HG03457 (cell line): Measurements from ENCODE around the gene FBXO28.
"Not testable (repeated sequence)": the region's sequence is repeated elsewhere in the genome, so short reads cannot be mapped to it uniquely, and the experiment has no call there.

Source experiments
- ATAC-seq: cut with Tn5 transposase; IDR thresholded peaks from one replicate; pipeline ENCODE4 v1.9.1; 2021; ENCODE audit warnings: moderate number of reproducible peaks; ENCODE audit not compliant: unreplicated experiment

Gene FBXO28, protein sequence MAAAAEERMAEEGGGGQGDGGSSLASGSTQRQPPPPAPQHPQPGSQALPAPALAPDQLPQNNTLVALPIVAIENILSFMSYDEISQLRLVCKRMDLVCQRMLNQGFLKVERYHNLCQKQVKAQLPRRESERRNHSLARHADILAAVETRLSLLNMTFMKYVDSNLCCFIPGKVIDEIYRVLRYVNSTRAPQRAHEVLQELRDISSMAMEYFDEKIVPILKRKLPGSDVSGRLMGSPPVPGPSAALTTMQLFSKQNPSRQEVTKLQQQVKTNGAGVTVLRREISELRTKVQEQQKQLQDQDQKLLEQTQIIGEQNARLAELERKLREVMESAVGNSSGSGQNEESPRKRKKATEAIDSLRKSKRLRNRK

DNA sequence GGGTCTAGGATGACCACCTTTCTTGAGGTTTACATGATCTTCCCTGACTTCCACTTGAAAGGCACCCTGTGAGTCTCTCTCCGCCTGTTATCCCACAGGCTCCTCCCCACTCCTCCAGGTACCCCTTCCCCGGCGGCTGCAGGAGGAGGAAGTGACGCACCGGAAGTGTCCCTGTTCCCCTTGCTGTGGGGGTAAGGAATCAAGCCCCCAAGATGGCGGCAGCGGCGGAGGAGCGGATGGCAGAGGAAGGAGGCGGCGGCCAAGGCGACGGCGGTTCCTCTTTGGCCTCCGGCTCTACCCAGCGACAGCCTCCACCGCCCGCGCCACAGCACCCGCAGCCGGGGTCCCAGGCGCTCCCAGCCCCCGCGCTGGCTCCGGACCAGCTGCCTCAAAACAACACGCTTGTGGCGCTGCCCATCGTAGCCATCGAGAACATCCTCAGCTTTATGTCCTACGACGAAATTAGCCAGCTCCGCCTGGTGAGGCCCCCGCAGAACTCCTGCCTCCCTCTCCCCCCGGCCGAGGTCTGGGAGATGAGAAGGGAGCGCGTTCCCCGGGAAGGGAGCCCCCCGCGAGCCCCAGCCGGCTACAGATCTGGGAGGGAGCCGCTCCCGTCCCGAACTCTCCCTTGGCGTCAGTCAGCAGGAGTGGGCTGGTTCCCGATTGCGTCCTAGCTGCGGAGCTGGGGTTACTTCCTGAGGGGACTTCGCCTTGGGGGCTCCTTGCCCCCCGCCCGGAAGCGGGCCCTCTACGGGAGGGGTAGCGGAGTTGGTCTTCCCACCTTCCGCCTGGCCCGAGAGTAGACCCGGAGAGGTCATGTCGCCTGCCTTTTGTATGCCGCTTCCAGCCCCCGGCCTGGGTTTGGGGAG, at the start of gene FBXO28:
Gene FBXO28 (plus strand): TSS at position 194 of the 869 bp plus-strand sequence. CDS start 19 bp downstream, at position 213.
- ATAC-seq, result peak; percentile 98

DNA sequence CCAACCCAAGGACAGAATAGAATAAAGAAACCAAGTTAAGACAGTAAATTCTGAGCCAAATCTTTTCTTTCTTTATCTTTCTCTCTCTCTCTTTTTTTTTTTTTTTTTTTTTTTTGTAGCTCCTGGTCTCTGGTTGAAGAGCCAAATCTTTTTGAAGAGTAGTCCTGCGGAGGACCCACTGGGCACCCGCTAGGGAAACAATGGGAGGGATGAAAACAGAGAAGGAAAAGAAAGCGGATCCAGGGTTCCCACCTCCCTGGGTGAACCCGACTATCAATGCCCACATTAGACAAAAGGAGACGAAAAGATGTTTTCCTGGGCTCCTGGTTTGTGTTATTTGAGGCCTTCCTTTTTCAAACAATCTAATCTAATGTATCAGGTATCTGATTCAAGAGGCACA, 49.8 kb upstream of the FBXO28 start:
- ATAC-seq, result no peak

DNA sequence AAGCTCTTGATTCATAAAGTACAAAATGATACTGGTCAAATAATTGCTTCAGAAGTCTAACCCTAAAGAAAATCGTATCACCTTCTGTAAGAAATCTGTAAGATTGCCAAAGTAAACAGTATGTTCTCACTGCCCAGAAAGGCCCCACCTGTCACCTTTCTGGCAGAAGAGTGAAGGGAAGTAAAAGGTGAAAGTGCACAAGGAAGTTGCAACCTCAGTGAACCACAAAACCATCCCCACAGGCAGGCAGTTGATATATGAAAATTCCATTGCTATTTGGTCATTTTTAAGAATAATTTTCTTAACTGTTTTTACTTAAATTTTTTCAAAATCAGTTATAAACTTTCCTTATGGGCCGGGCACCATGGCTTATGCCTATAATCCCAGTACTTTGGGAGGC, 48.5 kb upstream of the FBXO28 start:
- ATAC-seq, result no peak

DNA sequence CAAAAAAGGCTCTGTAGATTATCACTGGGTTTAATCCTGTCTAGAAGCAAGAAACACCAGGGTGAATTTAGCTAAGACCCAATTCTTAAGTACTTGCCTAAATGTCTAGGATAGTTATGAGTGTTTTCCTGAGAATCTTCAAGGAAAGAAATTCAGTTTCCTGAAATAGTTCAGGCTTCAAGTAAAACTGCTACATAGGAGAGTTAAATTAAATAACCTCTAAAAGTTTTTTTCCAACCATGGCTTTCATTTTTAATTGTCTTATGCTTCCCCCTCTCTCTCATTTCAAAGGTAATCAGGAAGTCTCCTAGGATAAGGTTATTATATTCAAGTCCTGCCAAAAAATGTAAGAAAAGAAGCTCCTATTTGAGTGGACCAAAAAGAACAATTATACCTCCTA, 46.7 kb upstream of the FBXO28 start:
- ATAC-seq, result no peak

DNA sequence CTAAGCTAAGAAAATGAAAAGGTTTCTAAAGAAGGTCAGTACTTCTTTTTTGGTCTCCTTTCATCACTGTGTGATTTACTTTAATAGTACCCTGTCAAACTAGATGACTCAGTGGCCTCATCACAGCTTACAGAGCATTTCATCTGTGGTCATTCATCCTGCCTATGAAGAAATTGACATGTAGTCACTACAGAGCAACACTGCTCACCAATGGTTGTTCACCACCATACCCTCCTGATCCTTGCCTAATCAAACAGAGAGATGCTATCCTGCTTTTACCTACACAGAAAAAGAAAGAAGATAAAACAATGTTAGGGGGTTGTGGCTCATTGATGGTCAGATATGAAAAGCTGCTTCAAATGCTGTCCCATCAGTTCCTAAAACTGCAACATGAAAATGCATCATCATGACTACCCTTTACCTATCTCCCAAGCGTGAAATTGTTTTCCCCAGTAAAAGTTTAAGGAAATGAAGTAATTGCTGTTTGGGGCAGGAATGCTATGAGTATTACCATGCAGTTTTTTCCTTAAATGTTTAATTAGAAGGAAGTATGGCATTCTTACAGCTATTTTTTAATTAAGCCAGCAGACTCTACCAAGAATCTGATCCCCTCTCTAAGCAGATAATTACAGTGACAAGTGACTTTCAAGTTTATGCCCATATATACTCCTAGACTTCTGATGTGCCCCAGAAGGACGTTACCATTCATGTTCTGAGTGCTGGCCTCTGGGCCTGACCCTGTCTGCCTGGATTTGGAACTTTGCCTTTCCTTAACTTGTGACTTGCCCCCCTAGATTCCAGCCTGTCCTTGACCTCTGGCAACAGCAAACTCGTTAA, 46.1 kb upstream of the FBXO28 start:
- ATAC-seq, result no peak

DNA sequence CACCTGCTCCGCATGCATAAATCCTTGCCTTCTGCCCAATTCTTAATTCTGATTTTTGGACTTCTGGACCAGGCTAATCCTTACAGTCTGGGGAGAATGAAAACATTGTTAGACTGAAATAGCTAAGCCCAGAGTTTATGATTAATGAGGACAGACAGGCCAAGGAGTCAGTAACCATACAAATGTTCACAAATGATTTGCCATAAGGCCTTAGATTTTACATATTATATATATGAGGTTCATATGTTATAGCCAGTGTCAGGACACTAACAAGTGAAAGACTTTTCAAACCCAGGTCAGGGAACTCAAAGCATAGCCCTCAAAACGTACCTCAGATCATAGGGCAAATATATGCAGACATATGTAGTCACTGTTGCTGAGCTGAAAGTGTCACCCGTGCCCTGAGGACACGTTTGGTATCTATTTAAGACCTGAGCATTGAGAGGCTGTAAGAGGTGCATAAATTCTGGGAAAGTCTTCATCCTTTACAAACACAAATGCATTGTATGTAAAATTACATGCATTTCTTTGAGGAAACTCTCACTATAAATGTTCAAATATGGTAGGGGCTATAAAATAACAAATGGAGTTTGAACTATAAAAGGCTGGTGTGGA, 45.3 kb upstream of the FBXO28 start:
- no peak for ATAC-seq

DNA sequence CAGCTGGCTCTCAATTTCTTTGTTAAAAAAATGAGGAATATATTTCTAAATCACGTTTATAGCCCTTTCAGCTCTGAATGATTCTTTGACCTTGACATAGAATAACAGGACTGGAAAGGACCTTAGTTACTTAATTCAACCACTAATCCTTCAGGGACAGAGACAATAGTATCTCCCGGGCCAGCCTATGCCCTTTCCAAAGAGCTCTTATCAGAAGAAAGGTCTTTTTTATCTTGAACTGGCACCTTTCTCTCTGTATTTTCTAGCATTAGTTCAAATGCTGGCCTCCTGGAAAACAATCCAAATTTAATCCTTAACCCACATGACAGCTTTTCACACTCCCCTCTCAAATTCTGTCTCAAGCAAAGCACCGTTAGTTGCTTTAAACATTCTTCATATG, 44.8 kb upstream of the FBXO28 start:
- no peak for ATAC-seq

DNA sequence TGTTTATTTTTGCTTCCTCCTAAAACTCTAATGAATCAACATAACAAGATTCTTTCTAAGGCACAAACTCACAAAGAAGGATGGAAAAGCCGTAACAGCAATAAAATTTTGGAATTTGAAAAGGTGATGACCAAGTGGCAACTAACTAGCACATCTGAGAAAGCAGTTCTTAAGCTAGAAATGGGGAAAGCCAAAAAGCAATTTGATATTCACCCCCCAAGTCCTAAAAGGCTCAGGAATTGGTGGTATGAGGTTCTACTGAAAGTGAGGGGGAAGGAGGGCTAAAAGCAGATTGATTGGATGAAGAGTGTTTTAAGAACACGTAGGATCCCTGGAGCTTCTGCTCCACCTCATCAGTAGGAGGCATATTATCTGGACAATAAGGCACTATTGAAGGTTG, 43.4 kb upstream of the FBXO28 start:
- no peak for ATAC-seq

DNA sequence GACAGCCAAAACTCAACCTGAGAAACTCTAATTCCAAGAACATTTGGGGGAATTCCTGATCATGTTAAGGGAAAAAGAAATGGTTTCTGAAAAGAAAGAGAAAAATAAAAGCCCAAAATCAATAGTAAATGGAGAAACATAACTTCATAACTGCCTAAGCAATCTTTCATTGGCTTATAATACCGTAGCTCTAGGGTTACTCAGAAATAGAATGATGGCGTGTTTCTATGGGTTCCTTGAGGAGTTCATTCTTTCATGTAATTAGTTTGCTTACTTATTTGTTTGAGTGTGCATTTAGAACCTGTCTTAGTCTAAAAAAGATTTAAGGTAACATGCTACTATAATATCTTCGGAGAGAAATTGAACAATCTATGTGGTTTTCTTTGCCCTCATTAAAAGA, 37.5 kb upstream of the FBXO28 start:
- ATAC-seq, result no peak

DNA sequence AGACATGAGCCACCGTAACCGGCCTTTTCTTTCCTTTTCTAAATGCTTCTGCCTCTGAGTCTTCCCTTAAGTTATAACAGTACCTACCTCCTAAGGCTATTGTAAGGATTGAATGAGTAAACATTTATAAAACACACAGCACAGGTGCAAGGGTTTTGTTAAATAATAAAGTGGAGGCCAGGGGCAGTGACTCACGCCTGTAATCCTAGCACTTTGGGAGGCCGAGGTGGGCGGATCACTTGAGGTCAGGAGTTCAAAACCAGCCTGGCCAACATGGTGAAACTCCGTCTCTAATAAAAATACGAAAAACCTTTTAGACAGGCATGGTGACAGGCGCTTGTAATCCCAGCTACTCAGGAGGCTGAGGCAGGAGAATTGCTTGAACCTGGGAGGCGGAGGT, 34.3 kb upstream of the FBXO28 start:
- not testable (repeated sequence) for ATAC-seq

DNA sequence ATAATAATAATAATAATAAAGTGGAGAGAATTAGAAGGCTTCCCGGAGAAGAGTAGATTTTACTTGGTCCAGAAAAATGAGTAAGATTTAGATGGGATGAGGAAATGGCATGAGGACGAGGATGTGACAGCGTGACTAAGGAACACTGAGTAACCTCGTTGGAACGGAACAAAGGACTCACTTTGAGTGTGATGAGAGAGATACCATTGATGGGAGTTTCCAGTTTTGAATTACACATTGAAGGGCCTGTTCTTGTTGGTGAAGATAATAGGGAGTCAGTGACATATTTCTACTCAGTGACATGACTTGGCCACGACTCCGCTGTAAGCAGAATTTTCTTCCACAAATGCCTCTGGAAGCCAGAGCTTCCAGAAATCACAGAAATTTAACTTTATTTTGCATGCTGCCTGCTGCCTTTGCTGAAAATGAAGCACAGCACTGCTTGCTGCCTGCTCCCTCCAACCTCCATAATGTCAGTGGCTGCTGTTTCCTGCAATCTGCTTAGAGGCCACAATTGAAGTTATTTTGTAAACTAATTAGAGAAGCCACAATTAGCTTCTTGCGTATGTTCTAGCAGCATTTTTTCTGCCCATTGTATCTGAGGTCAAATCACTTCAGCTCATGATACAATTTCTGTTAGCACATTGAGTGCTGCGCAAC, 33.7 kb upstream of the FBXO28 start:
- ATAC-seq, result no peak

DNA sequence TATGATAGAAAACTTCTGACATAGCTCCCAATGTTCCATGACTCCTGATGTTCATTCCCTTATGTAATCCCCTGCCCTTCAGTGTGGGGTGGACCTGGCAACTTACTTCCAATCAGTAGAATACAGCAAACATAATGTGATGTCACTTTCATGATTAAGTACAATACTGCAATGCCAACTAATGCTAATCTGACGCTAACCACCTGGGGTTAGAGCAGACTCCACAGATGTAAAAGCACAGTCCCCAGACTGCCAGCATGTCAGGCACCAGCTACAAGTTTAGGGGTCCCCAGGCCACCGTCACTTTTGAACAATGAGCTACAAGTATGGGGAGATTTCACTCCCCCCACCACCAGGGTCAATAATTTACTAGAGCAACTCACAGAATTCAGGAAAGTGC, 32.3 kb upstream of the FBXO28 start:
- no peak for ATAC-seq

DNA sequence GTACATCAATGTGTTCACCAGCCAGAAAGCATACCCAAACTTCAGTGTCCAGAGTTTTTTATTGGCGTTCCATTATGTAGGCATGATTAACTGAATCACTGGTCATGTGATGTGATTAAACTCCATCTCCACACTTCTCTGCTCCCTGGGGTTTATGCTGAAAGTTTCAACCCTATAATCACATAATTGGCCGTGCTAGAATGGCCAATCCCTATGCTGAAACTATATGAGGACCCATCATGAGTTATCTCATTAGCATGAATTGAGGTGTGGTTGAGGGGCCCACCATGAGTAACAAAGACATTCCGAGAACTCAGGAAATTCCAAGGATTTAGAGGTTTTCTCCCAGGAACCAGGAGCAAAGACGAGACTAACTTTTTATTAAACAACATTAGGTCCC, 31.8 kb upstream of the FBXO28 start:
- no peak for ATAC-seq

DNA sequence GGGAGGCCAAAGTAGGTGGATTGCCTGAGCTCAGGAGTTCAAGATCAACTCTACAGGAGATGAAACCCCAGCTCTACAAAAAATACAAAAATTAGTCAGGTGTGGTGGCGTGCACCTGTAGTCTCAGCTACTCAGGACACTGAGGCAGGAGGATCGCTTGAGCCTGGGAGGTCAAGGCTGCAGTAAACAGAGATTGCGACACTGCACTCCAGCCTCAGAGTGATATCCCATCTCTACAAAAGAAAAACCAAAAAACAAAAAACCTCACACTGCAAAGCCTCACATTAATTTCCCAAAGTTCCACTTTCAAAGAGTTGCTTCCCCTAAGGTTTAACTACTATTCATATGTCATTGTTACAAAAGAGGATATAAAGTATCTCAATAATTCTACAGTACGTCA, 29.0 kb upstream of the FBXO28 start:
- no peak for ATAC-seq

DNA sequence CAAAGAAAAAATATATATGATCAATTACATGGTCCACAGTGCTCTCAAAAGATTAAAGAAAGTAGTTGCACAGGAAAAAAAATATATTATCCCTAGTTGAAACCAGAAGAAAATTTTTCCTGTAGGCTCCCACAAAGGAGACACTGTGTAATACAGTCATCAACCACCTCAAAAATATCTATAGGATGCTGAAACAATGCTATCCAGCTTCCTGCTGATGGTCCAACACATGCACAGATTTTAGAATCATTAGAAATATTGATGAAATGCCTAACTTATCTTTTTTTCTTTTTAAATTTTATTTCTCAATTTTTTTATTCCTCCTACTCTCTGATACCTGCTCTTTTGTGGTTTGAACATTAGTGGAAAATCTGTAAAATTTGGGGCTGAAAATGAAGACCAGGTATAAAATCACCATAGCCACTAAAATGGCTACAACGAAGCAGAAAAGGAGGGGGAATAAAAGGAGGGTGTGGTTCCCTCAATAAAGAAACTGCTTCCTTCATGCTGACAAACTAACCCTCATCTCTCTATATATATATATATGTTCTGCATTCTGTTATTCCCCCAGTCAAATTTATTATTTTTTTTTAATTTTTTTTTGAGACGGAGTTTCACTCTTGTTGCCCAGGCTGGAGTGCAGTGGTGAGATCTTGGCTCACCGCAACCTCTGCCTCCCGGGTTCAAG, 28.3 kb upstream of the FBXO28 start:
- no peak for ATAC-seq

DNA sequence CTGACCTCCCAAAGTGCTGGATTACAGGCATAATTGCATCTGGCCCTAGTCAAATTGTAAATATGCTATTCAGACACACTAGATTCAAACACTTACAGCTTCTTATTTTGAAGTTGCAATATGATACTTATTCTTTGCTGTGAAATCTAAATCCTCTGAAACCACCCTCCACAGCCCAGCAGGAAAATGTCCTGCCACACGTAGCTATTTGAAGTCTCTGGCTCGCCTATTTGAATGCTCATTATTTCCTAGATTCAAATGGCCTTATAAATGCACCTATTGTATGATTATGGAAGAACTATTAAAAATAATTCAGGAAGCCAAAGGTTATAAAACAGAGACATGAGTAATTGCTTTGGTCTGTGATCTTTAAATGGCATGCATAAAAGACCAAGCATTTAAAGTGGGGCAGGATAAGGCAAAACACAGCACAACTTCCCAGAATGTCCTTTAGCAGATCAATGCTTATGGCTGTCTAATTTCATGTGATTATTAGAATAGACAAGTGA, 26.6 kb upstream of the FBXO28 start:
- no peak for ATAC-seq

DNA sequence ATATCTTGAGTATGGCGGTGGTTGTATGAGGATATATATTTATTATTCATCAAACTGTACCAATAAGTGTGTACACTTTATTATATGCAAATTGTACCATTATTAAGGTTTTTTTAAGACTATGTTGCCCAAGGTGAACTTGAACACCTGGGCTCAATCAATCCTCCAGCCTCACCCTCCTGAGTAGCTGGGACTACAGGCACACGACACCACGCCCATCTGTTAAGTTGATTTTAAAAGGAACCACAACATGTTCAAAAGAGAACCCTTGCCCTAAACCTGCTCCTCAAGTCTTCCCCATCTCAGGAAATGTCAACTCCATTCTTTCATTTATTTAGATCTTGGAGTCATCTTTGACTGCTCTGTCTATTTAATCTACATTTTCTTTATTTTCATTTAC, 24.3 kb upstream of the FBXO28 start:
- ATAC-seq, result no peak

DNA sequence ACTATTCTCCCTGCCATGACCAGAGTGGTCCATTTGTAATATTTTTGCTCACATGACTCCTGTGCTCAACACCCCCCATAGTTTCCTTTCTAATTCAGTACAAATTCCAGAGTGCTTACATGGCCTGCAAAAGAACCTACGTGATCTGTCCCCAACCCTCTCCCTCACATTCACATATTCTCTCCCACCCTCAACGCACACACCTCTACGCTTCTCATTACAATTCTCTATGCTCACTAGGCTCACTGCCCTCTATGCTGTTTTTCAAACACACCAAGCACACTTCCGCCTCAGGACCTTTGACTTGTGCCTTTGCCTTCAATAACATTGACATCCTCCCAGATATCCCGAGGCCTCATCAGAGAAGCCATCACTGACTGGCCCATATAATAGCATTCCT, 23.8 kb upstream of the FBXO28 start:
- ATAC-seq, result no peak

DNA sequence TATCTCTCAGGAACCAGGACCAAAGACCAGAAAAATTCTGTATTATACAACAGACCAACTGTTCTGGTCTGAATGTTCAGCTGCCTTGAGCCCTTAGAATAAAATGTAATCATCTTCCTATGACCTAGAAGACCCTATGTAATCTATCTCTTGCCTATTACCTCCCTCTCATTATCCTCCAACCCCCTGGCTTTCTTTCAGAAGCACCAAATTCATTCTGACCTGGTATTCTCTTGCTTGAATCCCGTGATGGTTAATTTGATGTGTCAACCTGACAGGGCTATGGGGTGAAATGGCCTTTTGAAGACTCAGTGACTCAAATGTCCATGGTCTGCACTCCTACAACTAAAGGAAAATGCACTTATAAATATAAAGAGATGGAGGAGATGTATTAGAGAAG, 21.8 kb upstream of the FBXO28 start:
- no peak for ATAC-seq

DNA sequence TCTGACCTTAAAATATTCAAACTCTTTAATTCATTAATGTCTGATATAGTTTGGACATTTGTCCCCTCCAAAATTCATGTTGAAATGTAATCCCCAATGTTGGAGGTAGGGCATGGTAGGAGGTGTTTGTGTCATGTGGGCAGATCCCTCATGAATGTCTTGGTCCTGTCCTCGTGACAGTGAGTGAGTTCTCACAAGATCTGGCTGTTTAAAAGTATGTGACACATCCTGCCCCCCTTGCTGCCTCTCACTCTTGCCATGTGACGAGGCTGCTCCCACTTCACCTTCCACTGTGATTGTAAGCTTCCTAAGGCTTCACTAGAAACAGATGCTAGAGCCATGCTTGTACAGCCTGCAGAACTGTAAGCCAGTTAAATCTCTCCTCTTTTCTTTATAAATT, 21.3 kb upstream of the FBXO28 start:
- no peak for ATAC-seq
